ENCODE results near the gene PEA15. TPM values are rescaled to one million over a fixed set of nuclear protein-coding genes. Genes with fewer than 3 reads are reported as not detected.

Gene PEA15
- total RNA-seq, 2 donors from 2014 or later = 50.4 to 184 TPM

DNA sequence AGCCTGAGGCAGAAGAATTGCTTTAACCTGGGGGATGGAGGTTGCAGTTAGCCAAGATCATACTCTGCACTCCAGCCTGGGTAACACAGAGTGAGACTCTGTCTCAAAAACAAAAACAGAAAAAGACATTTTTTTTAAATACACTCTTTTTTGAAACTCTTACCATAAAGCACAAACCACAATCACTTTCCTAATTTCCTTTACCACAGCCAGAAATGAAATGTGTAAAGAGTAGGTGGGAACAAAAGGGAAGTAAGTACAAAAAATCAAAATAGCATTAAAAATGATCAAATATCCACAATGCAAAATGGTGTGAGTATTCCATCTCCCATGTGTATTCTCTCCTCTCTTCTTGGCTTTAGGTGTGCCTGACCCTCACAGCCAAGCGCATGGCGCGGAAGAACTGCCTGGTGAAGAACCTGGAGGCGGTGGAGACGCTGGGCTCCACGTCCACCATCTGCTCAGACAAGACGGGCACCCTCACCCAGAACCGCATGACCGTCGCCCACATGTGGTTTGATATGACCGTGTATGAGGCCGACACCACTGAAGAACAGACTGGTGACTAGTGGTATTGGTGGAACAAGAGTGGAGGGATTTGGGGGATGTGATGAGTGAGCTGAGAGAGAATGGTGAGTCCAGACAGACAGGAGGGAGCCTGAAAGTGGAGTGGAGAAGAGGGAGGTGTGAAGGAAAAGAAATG is 38.9 kb upstream of the PEA15 start:
- no peak for DNase-seq (ENCODE audit: low spot score)
- Histone ChIP-seq H3K27ac (no peak overlapping the region), H3K9me3 (no peaks in the 10 kb centered on the region), H3K4me1 (replicated peaks) (no peaks in the 10 kb centered on the region), H3K36me3 (no peaks in the 10 kb centered on the region), H3K27me3 (replicated peaks; ENCODE audit: insufficient read depth) (no peaks in the 10 kb centered on the region), H3K4me3 (no peak overlapping the region)
- TF ChIP-seq, protein P1, sequence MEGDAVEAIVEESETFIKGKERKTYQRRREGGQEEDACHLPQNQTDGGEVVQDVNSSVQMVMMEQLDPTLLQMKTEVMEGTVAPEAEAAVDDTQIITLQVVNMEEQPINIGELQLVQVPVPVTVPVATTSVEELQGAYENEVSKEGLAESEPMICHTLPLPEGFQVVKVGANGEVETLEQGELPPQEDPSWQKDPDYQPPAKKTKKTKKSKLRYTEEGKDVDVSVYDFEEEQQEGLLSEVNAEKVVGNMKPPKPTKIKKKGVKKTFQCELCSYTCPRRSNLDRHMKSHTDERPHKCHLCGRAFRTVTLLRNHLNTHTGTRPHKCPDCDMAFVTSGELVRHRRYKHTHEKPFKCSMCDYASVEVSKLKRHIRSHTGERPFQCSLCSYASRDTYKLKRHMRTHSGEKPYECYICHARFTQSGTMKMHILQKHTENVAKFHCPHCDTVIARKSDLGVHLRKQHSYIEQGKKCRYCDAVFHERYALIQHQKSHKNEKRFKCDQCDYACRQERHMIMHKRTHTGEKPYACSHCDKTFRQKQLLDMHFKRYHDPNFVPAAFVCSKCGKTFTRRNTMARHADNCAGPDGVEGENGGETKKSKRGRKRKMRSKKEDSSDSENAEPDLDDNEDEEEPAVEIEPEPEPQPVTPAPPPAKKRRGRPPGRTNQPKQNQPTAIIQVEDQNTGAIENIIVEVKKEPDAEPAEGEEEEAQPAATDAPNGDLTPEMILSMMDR (IDR thresholded peaks at IDR 0.05) = no peak
- TF ChIP-seq POLR2A (IDR thresholded peaks at IDR 0.05) = no peak
- no peak for TF ChIP-seq POLR2AphosphoS5 (IDR thresholded peaks at IDR 0.05)
- intact Hi-C loops (cut with DNase I) = no loop called here
- 83% methylated on average over 12 of the region's 12 CpGs for WGBS

DNA sequence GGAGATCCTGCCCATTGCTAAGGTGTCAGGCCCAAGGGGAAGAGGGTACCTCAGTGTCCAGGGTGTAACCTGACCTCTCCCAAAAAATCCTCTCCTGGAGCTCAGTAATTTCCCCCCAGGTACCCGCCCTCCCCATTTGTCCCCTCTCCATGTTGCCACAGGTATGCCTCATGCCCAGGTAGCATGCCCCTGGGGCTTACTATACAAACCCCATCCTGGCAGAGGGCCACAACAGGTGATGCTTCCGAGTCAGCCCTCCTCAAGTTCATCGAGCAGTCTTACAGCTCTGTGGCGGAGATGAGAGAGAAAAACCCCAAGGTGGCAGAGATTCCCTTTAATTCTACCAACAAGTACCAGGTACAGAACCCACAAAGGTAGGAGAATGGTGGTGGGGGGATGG is 38.1 kb upstream of the PEA15 start:
- Histone ChIP-seq H3K4me3 (no peak overlapping the region), H3K27me3 (replicated peaks; ENCODE audit: insufficient read depth) (no peaks in the 10 kb centered on the region), H3K36me3 (no peaks in the 10 kb centered on the region), H3K9me3 (no peaks in the 10 kb centered on the region), H3K27ac (no peak overlapping the region), H3K4me1 (replicated peaks) (no peaks in the 10 kb centered on the region)
- TF ChIP-seq, protein P1 (IDR thresholded peaks at IDR 0.05) = no peak
- TF ChIP-seq POLR2A (IDR thresholded peaks at IDR 0.05) (no peak), POLR2AphosphoS5 (IDR thresholded peaks at IDR 0.05) (no peak)
- intact Hi-C loops (cut with DNase I) = no loop called here
- DNase-seq (ENCODE audit: low spot score) = no peak
- 58% methylated on average over 4 of the region's 4 CpGs for WGBS

DNA sequence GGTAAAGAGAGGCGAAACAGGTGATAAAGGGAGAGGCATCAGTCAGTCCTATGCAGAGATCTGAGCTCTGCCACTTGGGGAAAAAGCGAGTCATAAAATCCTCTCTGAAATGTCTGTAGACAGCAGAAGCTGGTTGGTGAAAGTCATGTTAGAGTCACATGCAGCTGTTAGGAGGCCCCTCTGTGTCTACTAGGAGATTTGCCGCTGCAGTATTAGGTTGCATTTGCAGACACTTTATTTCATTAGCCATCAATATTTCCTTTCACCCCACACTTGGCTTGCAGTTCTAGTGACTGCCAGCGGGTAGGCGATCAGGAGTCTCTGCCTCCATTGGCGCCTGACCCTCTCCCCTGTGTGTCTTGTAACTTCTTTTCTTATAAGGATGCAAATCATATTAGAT is 37.6 kb upstream of the PEA15 start:
- Histone ChIP-seq H3K4me1 (replicated peaks) (no peaks in the 10 kb centered on the region), H3K4me3 (no peak overlapping the region), H3K27ac (no peak overlapping the region), H3K27me3 (replicated peaks; ENCODE audit: insufficient read depth) (no peaks in the 10 kb centered on the region), H3K36me3 (no peaks in the 10 kb centered on the region), H3K9me3 (no peaks in the 10 kb centered on the region)
- intact Hi-C loops (cut with DNase I) = no loop called here
- TF ChIP-seq, protein P1 (IDR thresholded peaks at IDR 0.05) = no peak
- TF ChIP-seq POLR2A (IDR thresholded peaks at IDR 0.05) (no peak), POLR2AphosphoS5 (IDR thresholded peaks at IDR 0.05) (no peak)
- 92% methylated on average over 6 of the region's 6 CpGs for WGBS
- no peak for DNase-seq (ENCODE audit: low spot score)

DNA sequence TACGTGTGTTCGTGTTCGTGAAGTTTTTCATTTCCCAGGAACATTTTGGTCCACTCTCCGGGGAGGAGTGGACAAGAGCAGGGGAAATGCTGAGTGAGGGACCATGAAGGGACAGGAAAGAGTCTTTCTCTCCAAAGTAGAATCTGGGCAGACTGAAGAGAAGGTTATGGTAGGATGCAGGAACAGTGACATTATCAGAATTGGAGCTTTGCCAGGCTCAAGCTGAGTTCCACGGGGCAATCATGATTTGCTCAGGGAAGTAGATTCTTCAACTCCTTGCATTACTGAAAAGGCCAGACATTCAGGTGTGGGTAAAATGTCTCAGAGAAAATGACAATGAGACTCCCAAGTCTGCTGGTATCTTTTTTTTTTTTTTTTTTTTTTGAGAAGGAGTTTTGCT is 37.2 kb upstream of the PEA15 start:
- TF ChIP-seq, protein P1 (IDR thresholded peaks at IDR 0.05) = no peak
- TF ChIP-seq POLR2AphosphoS5 (IDR thresholded peaks at IDR 0.05) (no peak), POLR2A (IDR thresholded peaks at IDR 0.05) (no peak)
- Histone ChIP-seq H3K4me1 (replicated peaks) (no peaks in the 10 kb centered on the region), H3K4me3 (no peak overlapping the region), H3K27ac (no peak overlapping the region), H3K9me3 (no peaks in the 10 kb centered on the region), H3K36me3 (no peaks in the 10 kb centered on the region), H3K27me3 (replicated peaks; ENCODE audit: insufficient read depth) (no peaks in the 10 kb centered on the region)
- intact Hi-C loops (cut with DNase I) = no loop called here
- WGBS = 64% methylated on average over 5 of the region's 5 CpGs
- no peak for DNase-seq (ENCODE audit: low spot score)

All from prostate gland (tissue), 2 donors.